ENCODE measurements around the gene ANKMY1. TPM values are rescaled to one million over a fixed set of nuclear protein-coding genes. Genes with fewer than 3 reads are reported as not detected.

The ANKMY1 gene
- total and polyA plus RNA-seq, 2 donors = 6.6 to 10.3 TPM

Other genes with a start within 250 kb of the ANKMY1 start
- gene GPC1, start 122.3 kb downstream of the ANKMY1 start, total RNA-seq = 4.4 TPM
- 46.6 TPM for gene GPC1, start 122.3 kb downstream of the ANKMY1 start, polyA plus RNA-seq
- gene DUSP28, start 2.4 kb upstream of the ANKMY1 start, total RNA-seq = 7.2 TPM
- 9.0 TPM for gene DUSP28, start 2.4 kb upstream of the ANKMY1 start, polyA plus RNA-seq
- 14.3 TPM for gene RNPEPL1, start 10.5 kb upstream of the ANKMY1 start, total RNA-seq
- gene RNPEPL1, start 10.5 kb upstream of the ANKMY1 start, polyA plus RNA-seq = 109 TPM
- 34.1 TPM for gene CAPN10, start 28.7 kb upstream of the ANKMY1 start, total RNA-seq
- gene CAPN10, start 28.7 kb upstream of the ANKMY1 start, polyA plus RNA-seq = 67.0 TPM
- 5.9 TPM for gene GPR35, start 67.5 kb upstream of the ANKMY1 start, total RNA-seq
- 21.8 TPM for gene GPR35, start 67.5 kb upstream of the ANKMY1 start, polyA plus RNA-seq
- gene AQP12B, start 124.9 kb upstream of the ANKMY1 start, total RNA-seq = under 0.01 TPM
- 0.11 TPM for gene AQP12B, start 124.9 kb upstream of the ANKMY1 start, polyA plus RNA-seq
- not detected for gene AQP12A, start 133.9 kb upstream of the ANKMY1 start, total RNA-seq
- 0.34 TPM for gene AQP12A, start 133.9 kb upstream of the ANKMY1 start, polyA plus RNA-seq